ENCODE data around the gene GRID1.

The GRID1 gene

GRCh38 chr10:86371691-86372090 lies 5.1 kb upstream of the GRID1 start:
- H4K20me1 ChIP-seq = peaks cover 10% of the 10 kb centered on the region
- H3K9me3 ChIP-seq = no peaks in the 10 kb centered on the region
- H3K4me2 ChIP-seq = peak overlapping the region; percentile 53
- H3K9ac ChIP-seq = no peak overlapping the region
- no peaks in the 10 kb centered on the region for H3K36me3 ChIP-seq
- H3K4me3 ChIP-seq = no peak overlapping the region
- peaks cover 38% of the 10 kb centered on the region for H3K4me1 ChIP-seq
- H3K27ac ChIP-seq = no peak overlapping the region
- peaks cover 38% of the 10 kb centered on the region for H3K27me3 ChIP-seq
- no peak for TF ChIP-seq Cebpa-rat (IDR thresholded peaks at IDR 0.05)

- Histone ChIP-seq H3K4me2 (no peak overlapping the region), H3K4me1 (peaks cover 37% of the 10 kb centered on the region), H3K9ac (no peak overlapping the region), H3K27me3 (peaks cover 43% of the 10 kb centered on the region), H3K27ac (no peak overlapping the region), H4K20me1 (peaks cover 12% of the 10 kb centered on the region), H3K4me3 (no peak overlapping the region), H3K36me3 (no peaks in the 10 kb centered on the region), H3K9me3 (no peaks in the 10 kb centered on the region)
- TF ChIP-seq Cebpa-rat (IDR thresholded peaks at IDR 0.05) = no peak
Observed at GRCh38 chr10:86371116-86371515, 4.5 kb upstream of the GRID1 start.

GRCh38 chr10:86370006-86370585 lies 3.5 kb upstream of the GRID1 start:
- Histone ChIP-seq H3K4me2 (no peak overlapping the region), H4K20me1 (peaks cover 22% of the 10 kb centered on the region), H3K4me1 (peaks cover 44% of the 10 kb centered on the region), H3K4me3 (no peak overlapping the region), H3K9me3 (no peaks in the 10 kb centered on the region), H3K36me3 (no peaks in the 10 kb centered on the region), H3K9ac (no peak overlapping the region), H3K27ac (no peak overlapping the region), H3K27me3 (peaks cover 53% of the 10 kb centered on the region)
- no peak for TF ChIP-seq Cebpa-rat (IDR thresholded peaks at IDR 0.05)

GRCh38 chr10:86368987-86369386 lies 2.4 kb upstream of the GRID1 start:
- Histone ChIP-seq H3K36me3 (no peaks in the 10 kb centered on the region), H3K4me3 (no peak overlapping the region), H3K4me2 (no peak overlapping the region), H3K27ac (no peak overlapping the region), H3K9ac (no peak overlapping the region), H3K27me3 (peaks cover 65% of the 10 kb centered on the region), H3K4me1 (peaks cover 38% of the 10 kb centered on the region), H3K9me3 (no peaks in the 10 kb centered on the region), H4K20me1 (peaks cover 33% of the 10 kb centered on the region)
- no peak for TF ChIP-seq Cebpa-rat (IDR thresholded peaks at IDR 0.05)

- no peak for TF ChIP-seq Cebpa-rat (IDR thresholded peaks at IDR 0.05)
- Histone ChIP-seq H4K20me1 (peaks cover 42% of the 10 kb centered on the region), H3K4me2 (peak overlapping the region; percentile 96), H3K27ac (no peak overlapping the region), H3K9me3 (no peaks in the 10 kb centered on the region), H3K36me3 (no peaks in the 10 kb centered on the region), H3K9ac (no peak overlapping the region), H3K27me3 (peaks cover 74% of the 10 kb centered on the region), H3K4me1 (peaks cover 41% of the 10 kb centered on the region), H3K4me3 (no peak overlapping the region)
Observed at GRCh38 chr10:86368046-86368445, 1.5 kb upstream of the GRID1 start.

GRCh38 chr10:86367152-86367951 lies 757 bp upstream of the GRID1 start:
- Histone ChIP-seq H4K20me1 (peaks cover 49% of the 10 kb centered on the region), H3K27ac (no peak overlapping the region), H3K9ac (peak overlapping the region; percentile 71), H3K4me2 (peak overlapping the region; percentile 96), H3K4me3 (peak overlapping the region; percentile 73), H3K9me3 (no peaks in the 10 kb centered on the region), H3K4me1 (peaks cover 40% of the 10 kb centered on the region), H3K27me3 (peaks cover 81% of the 10 kb centered on the region), H3K36me3 (no peaks in the 10 kb centered on the region)
- TF ChIP-seq Cebpa-rat (IDR thresholded peaks at IDR 0.05) = no peak

- Histone ChIP-seq H3K4me1 (peaks cover 35% of the 10 kb centered on the region), H3K27me3 (peaks cover 86% of the 10 kb centered on the region), H4K20me1 (peaks cover 55% of the 10 kb centered on the region), H3K4me3 (peak overlapping the region; percentile 73), H3K36me3 (no peaks in the 10 kb centered on the region), H3K9me3 (no peaks in the 10 kb centered on the region), H3K4me2 (peak overlapping the region; percentile 96), H3K27ac (no peak overlapping the region), H3K9ac (peak overlapping the region; percentile 71)
- TF ChIP-seq Cebpa-rat (IDR thresholded peaks at IDR 0.05) = no peak
Observed at GRCh38 chr10:86366902-86367151, 232 bp upstream of the GRID1 start.

- Histone ChIP-seq H3K27ac (no peak overlapping the region), H3K9me3 (no peaks in the 10 kb centered on the region), H3K4me1 (peaks cover 31% of the 10 kb centered on the region), H3K27me3 (peaks cover 98% of the 10 kb centered on the region), H4K20me1 (peaks cover 56% of the 10 kb centered on the region), H3K36me3 (no peaks in the 10 kb centered on the region), H3K4me2 (peak overlapping the region; percentile 96), H3K4me3 (peak overlapping the region; percentile 73), H3K9ac (no peak overlapping the region)
- no peak for TF ChIP-seq Cebpa-rat (IDR thresholded peaks at IDR 0.05)
Observed at GRCh38 chr10:86365346-86366032, 1.1 kb downstream of the GRID1 start.

GRCh38 chr10:86364491-86365345 lies 1.9 kb downstream of the GRID1 start:
- Histone ChIP-seq H3K9me3 (no peaks in the 10 kb centered on the region), H3K4me3 (no peak overlapping the region), H3K27ac (no peak overlapping the region), H4K20me1 (peaks cover 56% of the 10 kb centered on the region), H3K27me3 (peaks cover 91% of the 10 kb centered on the region), H3K36me3 (no peaks in the 10 kb centered on the region), H3K9ac (no peak overlapping the region), H3K4me2 (no peak overlapping the region), H3K4me1 (peaks cover 31% of the 10 kb centered on the region)
- TF ChIP-seq Cebpa-rat (IDR thresholded peaks at IDR 0.05) = no peak

Measured in BLaER1 (cell line).